Parathyroid adenoma (tissue), 2 donors: ENCODE results near the gene SPDL1.
A peak's percentile ranks its signal among the peaks of the same experiment; 100 is the strongest.

Experiments used
- H2AFZ ChIP-seq: fragments of 300-600 bp; sonication (generic); one replicate; pipeline ENCODE4 v1.7.0; 2017; ENCODE audit warnings: antibody characterized with exemption, mild to moderate bottlenecking
- H3K27ac ChIP-seq: fragments of 300-600 bp; sonication (generic); one replicate; pipeline ENCODE4 v1.7.0; 2017
- H3K27me3 ChIP-seq: fragments of 300-600 bp; sonication (generic); one replicate; pipeline ENCODE4 v1.7.0; 2017; ENCODE audit warnings: low read length; ENCODE audit not compliant: control insufficient read depth, insufficient read depth
- H3K36me3 ChIP-seq: fragments of 300-600 bp; sonication (generic); one replicate; pipeline ENCODE4 v1.7.0; 2017; ENCODE audit warnings: low read length; ENCODE audit not compliant: control insufficient read depth, insufficient read depth
- H3K4me1 ChIP-seq: fragments of 300-600 bp; sonication (generic); one replicate; pipeline ENCODE4 v1.7.0; 2017; ENCODE audit warnings: control low read depth
- H3K4me2 ChIP-seq: fragments of 300-600 bp; sonication (generic); one replicate; pipeline ENCODE4 v1.7.0; 2017; ENCODE audit warnings: low read length
- H3K4me3 ChIP-seq: fragments of 300-600 bp; sonication (generic); one replicate; pipeline ENCODE4 v1.7.0; 2017; ENCODE audit warnings: low read depth, low read length
- H3K79me2 ChIP-seq: fragments of 300-600 bp; sonication (generic); one replicate; pipeline ENCODE4 v1.7.0; 2017; ENCODE audit warnings: control low read depth
- H3K9ac ChIP-seq: fragments of 300-600 bp; sonication (generic); one replicate; pipeline ENCODE4 v1.7.0; 2017; ENCODE audit warnings: mild to moderate bottlenecking
- H3K9me3 ChIP-seq: fragments of 300-600 bp; sonication (generic); one replicate; pipeline ENCODE4 v1.7.0; 2017; ENCODE audit warnings: low read length; ENCODE audit not compliant: control insufficient read depth
- TF ChIP-seq, protein P1 (sequence below): fragments of 300-600 bp; sonication (generic); IDR thresholded peaks from one replicate; pipeline ENCODE4 v1.7.0; 2017; ENCODE audit warnings: antibody characterized with exemption, mild to moderate bottlenecking
- donor health status: primary hyperparathyroidism.

SPDL1 gene, protein sequence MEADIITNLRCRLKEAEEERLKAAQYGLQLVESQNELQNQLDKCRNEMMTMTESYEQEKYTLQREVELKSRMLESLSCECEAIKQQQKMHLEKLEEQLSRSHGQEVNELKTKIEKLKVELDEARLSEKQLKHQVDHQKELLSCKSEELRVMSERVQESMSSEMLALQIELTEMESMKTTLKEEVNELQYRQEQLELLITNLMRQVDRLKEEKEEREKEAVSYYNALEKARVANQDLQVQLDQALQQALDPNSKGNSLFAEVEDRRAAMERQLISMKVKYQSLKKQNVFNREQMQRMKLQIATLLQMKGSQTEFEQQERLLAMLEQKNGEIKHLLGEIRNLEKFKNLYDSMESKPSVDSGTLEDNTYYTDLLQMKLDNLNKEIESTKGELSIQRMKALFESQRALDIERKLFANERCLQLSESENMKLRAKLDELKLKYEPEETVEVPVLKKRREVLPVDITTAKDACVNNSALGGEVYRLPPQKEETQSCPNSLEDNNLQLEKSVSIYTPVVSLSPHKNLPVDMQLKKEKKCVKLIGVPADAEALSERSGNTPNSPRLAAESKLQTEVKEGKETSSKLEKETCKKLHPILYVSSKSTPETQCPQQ

DNA sequence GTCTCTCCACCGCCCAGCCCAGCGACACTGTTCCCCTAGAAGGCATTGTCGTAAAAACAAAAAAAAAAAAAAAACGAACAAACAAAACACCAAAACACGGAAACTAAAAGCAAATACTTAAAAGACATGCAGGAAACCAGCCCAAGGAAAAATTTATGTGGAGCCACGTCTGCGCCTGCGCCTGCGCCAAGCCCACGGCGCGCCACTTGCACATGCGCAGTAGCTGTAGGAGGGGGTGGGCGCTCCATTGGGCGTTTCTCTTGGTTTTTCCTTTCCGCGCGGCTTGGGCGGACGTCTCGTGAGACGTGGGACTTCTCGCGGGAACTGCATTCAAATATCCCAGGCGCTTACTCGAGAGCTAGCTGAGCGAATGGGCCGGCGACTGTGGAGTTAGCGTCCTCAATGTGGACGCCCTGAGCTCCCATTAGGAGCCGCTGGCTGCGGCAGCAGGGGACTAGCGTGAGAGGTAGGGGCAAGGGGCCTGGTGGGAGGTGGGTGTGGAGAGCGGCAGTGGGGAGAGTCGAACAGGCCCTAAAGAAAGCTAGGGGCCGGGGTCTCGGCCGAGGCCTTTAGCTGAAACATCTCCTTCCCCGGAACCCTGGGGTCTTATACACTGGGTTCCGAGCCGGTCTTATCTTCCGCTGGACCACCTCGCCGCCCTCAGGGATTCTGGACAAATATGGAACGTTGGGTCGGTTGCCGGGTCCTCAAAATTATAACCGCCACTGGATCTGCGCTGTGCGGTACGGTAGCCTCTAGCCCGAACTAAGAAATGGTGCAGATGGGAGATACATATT is at the start of gene SPDL1:
Gene SPDL1, plus strand, starts transcription at position 350 of the 797 bp plus-strand sequence. CDS start 4,644 bp downstream, outside the sequence.
- Histone ChIP-seq H3K9me3 (no peaks in the 10 kb centered on the region), H3K79me2 (no peaks in the 10 kb centered on the region), H3K36me3 (no peaks in the 10 kb centered on the region), H3K27me3 (no peaks in the 10 kb centered on the region), H3K4me1 (peaks cover 2% of the 10 kb centered on the region), H3K9ac (no peak within 1 kb of the TSS), H3K4me2 (peak within 1 kb of the TSS; percentile 86), H2AFZ (peak within 1 kb of the TSS; percentile 69), H3K27ac (peak within 1 kb of the TSS; percentile 47), H3K4me3 (peak within 1 kb of the TSS; percentile 91)
- TF ChIP-seq, protein P1, sequence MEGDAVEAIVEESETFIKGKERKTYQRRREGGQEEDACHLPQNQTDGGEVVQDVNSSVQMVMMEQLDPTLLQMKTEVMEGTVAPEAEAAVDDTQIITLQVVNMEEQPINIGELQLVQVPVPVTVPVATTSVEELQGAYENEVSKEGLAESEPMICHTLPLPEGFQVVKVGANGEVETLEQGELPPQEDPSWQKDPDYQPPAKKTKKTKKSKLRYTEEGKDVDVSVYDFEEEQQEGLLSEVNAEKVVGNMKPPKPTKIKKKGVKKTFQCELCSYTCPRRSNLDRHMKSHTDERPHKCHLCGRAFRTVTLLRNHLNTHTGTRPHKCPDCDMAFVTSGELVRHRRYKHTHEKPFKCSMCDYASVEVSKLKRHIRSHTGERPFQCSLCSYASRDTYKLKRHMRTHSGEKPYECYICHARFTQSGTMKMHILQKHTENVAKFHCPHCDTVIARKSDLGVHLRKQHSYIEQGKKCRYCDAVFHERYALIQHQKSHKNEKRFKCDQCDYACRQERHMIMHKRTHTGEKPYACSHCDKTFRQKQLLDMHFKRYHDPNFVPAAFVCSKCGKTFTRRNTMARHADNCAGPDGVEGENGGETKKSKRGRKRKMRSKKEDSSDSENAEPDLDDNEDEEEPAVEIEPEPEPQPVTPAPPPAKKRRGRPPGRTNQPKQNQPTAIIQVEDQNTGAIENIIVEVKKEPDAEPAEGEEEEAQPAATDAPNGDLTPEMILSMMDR, result no peak

DNA sequence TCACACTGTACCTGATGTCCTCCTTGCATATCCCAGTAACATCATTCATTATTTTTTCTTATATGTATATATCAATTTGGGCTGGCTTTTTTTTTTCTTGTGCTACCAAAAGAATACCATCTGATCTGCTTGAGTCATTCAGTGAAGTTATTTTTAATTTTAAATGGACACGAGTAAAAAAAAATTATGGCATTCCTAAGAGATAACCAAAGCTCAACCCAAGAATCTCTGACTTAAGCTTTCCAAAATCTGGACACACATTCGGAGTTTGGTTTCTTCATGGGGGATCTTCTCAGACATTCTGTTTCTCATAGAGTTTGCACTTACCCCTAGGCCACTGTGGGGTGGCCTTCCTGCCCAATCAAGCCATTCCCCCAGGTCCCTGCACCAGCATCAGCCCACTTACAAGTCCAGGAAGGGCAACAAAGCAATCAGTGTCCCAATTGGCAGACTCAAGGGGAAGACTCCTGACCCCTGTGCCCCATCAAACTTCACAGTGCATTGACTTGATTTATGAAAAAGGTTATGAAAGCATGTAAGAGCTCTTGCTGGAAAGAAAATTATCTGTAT is 49.2 kb upstream of the SPDL1 start:
- Histone ChIP-seq H3K36me3 (no peaks in the 10 kb centered on the region), H2AFZ (peak overlapping the region; percentile 23), H3K4me1 (no peaks in the 10 kb centered on the region), H3K27ac (no peak overlapping the region), H3K4me2 (no peak overlapping the region), H3K9me3 (no peaks in the 10 kb centered on the region), H3K9ac (no peak overlapping the region), H3K27me3 (no peaks in the 10 kb centered on the region), H3K79me2 (no peaks in the 10 kb centered on the region), H3K4me3 (no peak overlapping the region)
- TF ChIP-seq, protein P1, result no peak

DNA sequence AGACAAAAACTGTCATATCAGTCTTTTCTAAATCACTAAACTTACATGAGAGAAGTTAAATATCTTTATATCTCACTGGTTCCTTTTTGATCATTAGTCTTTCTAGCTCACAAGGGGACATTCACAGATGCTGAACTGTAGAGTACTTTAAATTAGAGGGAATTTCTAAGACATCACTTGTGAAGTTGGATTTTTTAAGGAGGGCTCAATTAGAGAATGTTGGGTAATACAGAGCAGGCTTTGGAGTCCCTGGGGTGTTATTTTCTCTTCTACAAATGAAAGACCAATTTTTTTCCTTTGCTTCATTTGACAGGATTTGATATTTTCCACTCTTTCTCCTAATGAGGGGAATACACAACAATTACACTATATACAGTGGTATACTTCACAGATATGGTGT is 48.6 kb upstream of the SPDL1 start:
- no peaks in the 10 kb centered on the region for H3K79me2 ChIP-seq
- H2AFZ ChIP-seq, result no peak overlapping the region
- no peak overlapping the region for H3K4me2 ChIP-seq
- no peak overlapping the region for H3K9ac ChIP-seq
- no peaks in the 10 kb centered on the region for H3K36me3 ChIP-seq
- TF ChIP-seq, protein P1, result no peak
- no peak overlapping the region for H3K27ac ChIP-seq
- no peak overlapping the region for H3K4me3 ChIP-seq
- no peaks in the 10 kb centered on the region for H3K27me3 ChIP-seq
- no peaks in the 10 kb centered on the region for H3K4me1 ChIP-seq
- H3K9me3 ChIP-seq, result no peaks in the 10 kb centered on the region

DNA sequence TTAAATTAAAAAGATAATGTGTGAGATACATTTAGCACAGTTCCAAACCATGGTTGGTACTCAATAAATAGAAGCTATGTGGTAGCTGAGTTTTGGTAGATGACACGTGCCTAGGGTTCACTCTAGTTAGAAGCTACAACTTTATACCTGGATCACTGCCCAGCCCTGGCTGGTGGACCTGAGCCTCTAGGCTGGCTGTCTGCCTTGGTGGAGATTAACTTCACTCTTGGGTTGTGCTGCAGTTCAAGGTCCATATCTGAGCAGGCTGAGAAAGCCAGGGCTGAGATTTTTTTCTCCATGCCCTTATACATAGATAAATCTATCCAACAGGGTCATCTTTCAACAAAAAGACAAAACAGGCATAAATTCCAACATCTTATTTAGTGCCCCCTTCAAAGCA is 44.6 kb upstream of the SPDL1 start:
- Histone ChIP-seq H3K9me3 (no peaks in the 10 kb centered on the region), H3K79me2 (no peaks in the 10 kb centered on the region), H2AFZ (no peak overlapping the region), H3K4me3 (no peak overlapping the region), H3K27me3 (no peaks in the 10 kb centered on the region), H3K4me1 (no peaks in the 10 kb centered on the region), H3K36me3 (no peaks in the 10 kb centered on the region), H3K9ac (no peak overlapping the region), H3K4me2 (no peak overlapping the region), H3K27ac (no peak overlapping the region)
- TF ChIP-seq, protein P1, result no peak
